HG03039 (cell line): ENCODE measurements around the gene RAB9A.
A peak's percentile ranks its signal among the peaks of the same experiment; 100 is the strongest.
"Not testable (repeated sequence)": the region's sequence is repeated elsewhere in the genome, so short reads cannot be mapped to it uniquely, and the experiment has no call there.

Source experiments
- ATAC-seq: cut with Tn5 transposase; IDR thresholded peaks from one replicate; pipeline ENCODE4 v1.9.1; 2021; ENCODE audit warnings: mild to moderate bottlenecking, moderate library complexity; ENCODE audit not compliant: unreplicated experiment

RAB9A gene

GRCh38 chrX:13669246-13669737, 19.6 kb upstream of the RAB9A start:
- ATAC-seq = peak; percentile 60

GRCh38 chrX:13669755-13670154, 19.2 kb upstream of the RAB9A start:
- ATAC-seq = not testable (repeated sequence)

- ATAC-seq = no peak
Observed at GRCh38 chrX:13670197-13670596, 18.7 kb upstream of the RAB9A start.

GRCh38 chrX:13673016-13673415, 15.9 kb upstream of the RAB9A start:
- no peak for ATAC-seq

GRCh38 chrX:13676885-13677284, 12.0 kb upstream of the RAB9A start:
- no peak for ATAC-seq

GRCh38 chrX:13679700-13680099, 9.2 kb upstream of the RAB9A start:
- not testable (repeated sequence) for ATAC-seq

- no peak for ATAC-seq
Observed at GRCh38 chrX:13681595-13681994, 7.3 kb upstream of the RAB9A start.

- no peak for ATAC-seq
Observed at GRCh38 chrX:13684361-13684760, 4.6 kb upstream of the RAB9A start.

GRCh38 chrX:13685126-13685763, 3.7 kb upstream of the RAB9A start:
- no peak for ATAC-seq

DNA sequence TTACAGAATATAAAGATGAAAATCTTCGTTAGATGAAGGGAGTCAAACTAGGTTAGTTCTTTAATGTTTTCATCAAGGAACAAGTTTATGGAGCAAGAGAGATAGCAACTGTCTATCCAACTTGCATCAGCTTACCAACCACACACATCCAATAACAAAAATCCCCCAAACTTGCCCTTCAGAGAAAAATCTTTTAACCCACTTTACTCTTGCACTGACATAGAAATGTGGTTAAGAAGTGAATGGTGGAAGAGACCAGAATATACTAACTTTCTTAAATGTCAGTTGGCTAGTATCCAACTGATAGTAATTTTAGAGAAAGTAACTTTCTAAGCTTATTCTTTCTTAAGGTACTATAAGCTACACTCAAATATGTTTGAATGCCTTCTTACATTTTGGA, 1.7 kb upstream of the RAB9A start:
- no peak for ATAC-seq

DNA sequence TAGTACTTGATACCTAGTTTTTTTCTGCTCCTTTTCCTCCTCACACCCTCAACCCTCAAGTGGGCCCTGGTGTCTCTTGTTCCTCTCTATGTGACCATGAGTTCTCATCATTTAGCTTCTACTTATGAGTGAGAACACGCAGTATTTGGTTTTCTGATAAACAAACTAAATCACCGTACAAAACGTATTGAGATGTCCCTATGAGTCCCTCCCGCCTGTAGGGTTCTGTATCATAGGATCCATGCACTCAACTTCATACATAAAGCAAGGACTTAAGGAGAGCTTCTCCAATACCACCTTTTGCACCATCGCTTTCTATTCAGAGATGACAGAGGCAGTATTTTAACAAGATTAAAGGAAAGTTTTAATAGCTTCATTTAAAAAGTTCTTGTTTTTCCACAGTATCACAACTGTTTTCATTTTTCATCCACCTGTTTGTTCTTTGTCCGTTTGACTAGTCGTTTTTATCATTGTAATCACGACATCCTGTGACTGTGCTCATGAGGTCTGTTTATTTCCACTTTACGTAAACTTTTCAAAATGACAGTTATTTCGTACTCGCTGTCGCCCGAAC, 457 bp upstream of the RAB9A start:
- no peak for ATAC-seq

- ATAC-seq = no peak
Observed at GRCh38 chrX:13689741-13690211, 848 bp downstream of the RAB9A start.

GRCh38 chrX:13690836-13691235, 1.9 kb downstream of the RAB9A start:
- ATAC-seq = no peak

DNA sequence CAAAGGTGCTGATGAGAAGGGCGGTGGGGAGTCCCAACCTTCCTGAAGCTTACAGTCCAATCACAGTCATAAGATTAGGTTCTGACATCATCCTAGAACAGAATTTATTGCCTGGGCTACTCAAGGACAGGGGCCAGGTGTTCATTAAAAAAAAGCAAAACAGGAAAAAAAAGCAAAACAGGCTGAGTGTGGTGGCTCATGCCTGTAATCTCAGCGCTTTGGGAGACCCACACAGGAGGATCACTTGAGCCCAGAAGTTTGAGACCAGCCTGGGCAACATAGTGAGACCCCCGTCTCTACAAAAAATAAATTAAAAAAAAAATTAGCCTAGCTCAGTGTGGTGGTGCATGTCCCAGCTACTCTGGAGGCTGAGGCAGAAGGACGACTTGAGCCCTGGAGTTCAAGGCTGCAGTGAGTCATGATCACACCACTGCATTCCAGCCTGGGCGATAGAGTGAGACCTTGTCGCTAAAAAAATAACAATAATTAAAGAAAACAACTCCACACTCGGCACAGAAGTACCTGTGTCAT, 3.0 kb downstream of the RAB9A start:
- no peak for ATAC-seq

- ATAC-seq = no peak
Observed at GRCh38 chrX:13692771-13693231, 3.9 kb downstream of the RAB9A start.

DNA sequence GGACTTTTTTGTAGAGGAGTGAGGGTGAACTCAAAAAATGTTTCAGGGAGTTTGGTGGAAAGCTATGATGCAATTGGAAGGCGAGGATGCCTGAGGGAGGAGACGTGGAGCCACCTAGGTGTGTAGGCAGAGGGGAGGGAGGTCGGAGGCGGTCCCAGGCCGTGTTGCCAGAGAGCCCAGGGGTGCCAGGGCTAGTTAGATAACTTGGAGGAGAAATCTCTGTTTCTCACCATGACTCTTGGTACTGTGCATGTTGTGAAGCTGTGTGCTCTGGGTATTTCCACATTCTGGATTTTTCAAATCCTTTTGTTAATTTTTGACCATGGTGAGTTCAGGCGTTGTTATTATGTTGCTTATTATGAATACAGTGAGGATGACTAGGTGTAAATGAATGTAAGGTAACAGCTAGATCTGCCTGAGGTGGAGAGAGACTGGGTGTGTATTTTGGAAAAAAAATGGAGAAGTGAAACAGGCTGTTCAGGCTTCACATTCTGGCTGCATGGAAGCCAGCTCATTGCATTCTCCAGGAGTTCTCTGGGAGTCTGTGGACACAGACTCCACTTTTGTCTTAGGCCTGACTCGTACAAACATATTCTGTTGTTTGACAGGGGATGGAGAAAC, 4.5 kb downstream of the RAB9A start:
- ATAC-seq = no peak

DNA sequence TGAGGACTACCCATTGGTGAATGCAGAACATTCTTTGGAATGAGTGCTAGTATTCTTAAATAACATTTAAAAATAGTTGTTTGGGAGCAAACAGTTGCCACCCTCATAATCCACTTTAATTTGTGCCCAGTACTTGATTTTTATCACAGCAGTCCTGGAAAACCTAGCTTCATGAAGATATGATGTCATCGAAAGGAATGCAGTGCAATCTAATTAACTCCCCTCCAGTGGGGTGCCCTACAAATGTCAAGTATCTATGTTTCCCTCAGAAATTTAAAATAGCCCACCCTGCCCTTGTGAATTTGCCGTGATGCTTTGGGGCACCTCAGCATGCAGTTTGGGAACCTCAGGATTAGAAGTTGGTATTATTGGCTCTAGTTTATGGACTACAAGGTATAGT, 5.4 kb downstream of the RAB9A start:
- ATAC-seq = no peak

DNA sequence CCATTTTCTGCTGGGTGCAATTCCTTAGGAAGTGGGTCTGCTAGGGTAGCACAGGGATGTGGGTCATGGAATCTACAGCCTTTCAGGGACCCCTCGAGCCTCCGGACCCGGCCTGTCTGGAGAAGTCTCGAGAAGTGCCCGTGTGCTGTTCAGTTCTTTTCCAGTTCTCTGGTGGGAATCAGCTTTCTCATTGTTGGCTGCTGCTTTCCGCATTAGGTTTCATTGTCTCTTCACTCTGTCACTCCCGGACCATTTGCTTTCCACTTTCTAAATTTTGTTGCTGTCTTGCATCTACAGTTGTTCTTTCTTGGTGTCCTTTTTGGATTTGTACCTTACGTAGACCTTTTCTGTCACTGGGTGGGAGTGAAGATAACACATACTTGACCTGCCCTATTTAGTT, 6.1 kb downstream of the RAB9A start:
- ATAC-seq = no peak

DNA sequence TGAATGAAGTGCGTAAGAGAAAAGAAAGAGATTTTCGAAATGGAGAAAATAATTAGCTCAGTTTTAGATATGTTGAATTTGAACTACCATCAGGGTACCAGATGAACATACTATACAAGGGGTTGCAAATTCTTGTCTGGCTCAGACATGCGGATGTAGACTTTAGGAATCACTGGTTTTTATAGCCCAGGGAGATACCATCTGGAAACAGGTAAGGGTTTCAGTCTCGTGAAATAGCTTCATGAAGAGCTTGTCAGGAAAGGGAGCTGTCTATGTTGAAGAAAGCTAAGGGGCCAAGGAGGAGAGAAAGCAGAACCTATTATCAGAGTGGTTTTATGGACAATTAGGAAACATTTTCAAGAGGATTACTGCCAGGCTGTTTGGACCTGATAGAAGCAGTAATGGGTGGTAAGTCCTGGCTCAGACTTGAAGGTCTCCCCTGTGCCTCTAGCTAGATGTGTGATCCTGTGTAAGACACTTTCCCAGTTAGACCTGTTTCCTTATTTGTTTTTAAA, 6.7 kb downstream of the RAB9A start:
- no peak for ATAC-seq

- ATAC-seq = no peak
Observed at GRCh38 chrX:13697455-13697854, 8.5 kb downstream of the RAB9A start.

- ATAC-seq = no peak
Observed at GRCh38 chrX:13697976-13698375, 9.0 kb downstream of the RAB9A start.

DNA sequence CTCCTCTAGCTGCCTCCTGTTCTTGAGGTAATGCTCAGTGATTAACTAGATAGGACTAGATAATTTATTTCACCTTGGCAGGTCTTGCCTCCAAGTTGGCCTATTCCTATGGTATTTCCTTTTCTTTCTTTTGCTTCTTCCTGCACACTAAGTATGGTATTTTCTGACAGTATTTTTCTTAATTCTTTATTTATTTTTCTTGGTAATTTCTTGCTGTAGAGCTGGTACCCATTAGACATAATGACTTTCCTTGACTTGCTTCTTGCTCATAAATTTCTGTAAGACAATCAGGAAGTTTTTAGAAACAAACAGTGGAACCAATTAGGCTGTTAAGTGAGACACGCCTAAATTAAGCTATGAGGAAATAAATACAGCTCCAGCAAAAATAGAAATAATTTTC, 9.5 kb downstream of the RAB9A start:
- no peak for ATAC-seq
